Kidney (tissue), 14 donors: ENCODE results near the gene RAB21. TPM values are rescaled to one million over a fixed set of nuclear protein-coding genes. Genes with fewer than 3 reads are reported as not detected.
A peak's percentile ranks its signal among the peaks of the same experiment; 100 is the strongest.

Source experiments
- DNase-seq, 5 donors: peaks; one replicate each; pipeline ENCODE4 v3.0.0-alpha.2; 2013 to 2020
- FAIRE-seq: peaks from 2 replicates; lab custom pipeline; 2012; peaks lifted over from hg19 to GRCh38; lab: Jason Lieb, UNC
- H3K27ac ChIP-seq, 2 donors: one replicate each; pipeline ENCODE4 v1.7.0; 2013; ENCODE audit warnings: low read depth in 2 of 2, low read length in 2 of 2, inconsistent platforms in 1 of 2
- H3K27me3 ChIP-seq: one replicate; pipeline ENCODE4 v1.7.1; 2013; ENCODE audit warnings: low read length, inconsistent platforms; ENCODE audit not compliant: control insufficient read depth, insufficient read depth
- H3K36me3 ChIP-seq, 3 donors: one replicate each; pipeline versions ENCODE4 v1.7.0 to v1.7.1; 2013; ENCODE audit warnings: low read length in 3 of 3, control low read depth in 1 of 3, inconsistent platforms in 1 of 3; ENCODE audit not compliant: insufficient read depth in 3 of 3, control insufficient read depth in 2 of 3
- H3K4me1 ChIP-seq, 3 donors: one replicate each; pipeline versions ENCODE4 v1.7.0 to v1.7.1; 2013; ENCODE audit warnings: low read length in 3 of 3, inconsistent platforms in 1 of 3, low read depth in 1 of 3; ENCODE audit not compliant: control insufficient read depth in 2 of 3, insufficient read depth in 2 of 3
- H3K4me3 ChIP-seq, 3 donors: one replicate each; pipeline versions ENCODE4 v1.7.0 to v1.8.1; 2013; ENCODE audit warnings: low read length in 3 of 3, control low read depth in 1 of 3, inconsistent platforms in 1 of 3
- H3K9ac ChIP-seq, 3 donors: one replicate each; pipeline versions ENCODE4 v1.7.0 to v1.7.1; 2013; ENCODE audit warnings: low read length in 3 of 3, control low read depth in 1 of 3, inconsistent platforms in 1 of 3
- H3K9me3 ChIP-seq, 3 donors: one replicate each; pipeline versions ENCODE4 v1.7.0 to v1.7.1; 2013; ENCODE audit warnings: low read length in 3 of 3, control low read depth in 1 of 3, inconsistent platforms in 1 of 3; ENCODE audit not compliant: control insufficient read depth in 2 of 3, insufficient read depth in 1 of 3
- CTCF ChIP-seq: IDR thresholded peaks from 3 replicates; pipeline ENCODE4 v1.5.1; 2012; ENCODE audit warnings: mild to moderate bottlenecking, moderate library complexity, borderline replicate concordance; ENCODE audit not compliant: insufficient read depth; ENCODE audit errors: extremely low read depth
- intact Hi-C: fragments of 100-400 bp; cut with DNase I; formaldehyde crosslinking; loops from one replicate; pipeline ENCODE4 v1.11.1; 2022
- polyA plus RNA-seq: library from polyadenylated mRNA; stranded (reverse); fragments of 350-450 nt; fragmentation: Illumina TruSeq; extraction: RNeasy Lipid Tissue Mini Kit (QIAGEN cat#74804); gene quantifications from one replicate; pipeline ENCODE4 v1.2.3, GENCODE V29; 2014; ENCODE audit warnings: low read depth, low replicate concordance; ENCODE audit not compliant: insufficient read depth
- total RNA-seq: library from RNA; stranded (reverse); fragmentation: NEBNext Ultra II Directional; extraction: Animal tissue kit (Norgen Biotek cat#: 25700); gene quantifications from one replicate; pipeline ENCODE4 v1.2.1, GENCODE V29; 2021
- donor health status: control.
- donor health status: control.
- donor health status: control.
- donor health status: control.
- donor health status: control.
- donor health status: DM: yes; HTN: yes; CAD: no.
- donor health status: Normal renal cell carcinoma (clear cell type).

RAB21 gene
- total and polyA plus RNA-seq, 2 donors from 2014 or later = 24.5 to 101 TPM

GRCh38 chr12:71780237-71780822, 25.7 kb downstream of the RAB21 start:
- peak; percentile 72 for TF ChIP-seq CTCF
- Histone ChIP-seq H3K27ac (no peak overlapping the region), H3K27me3 (no peaks in the 10 kb centered on the region), H3K9me3 (no peaks in the 10 kb centered on the region), H3K4me3 (no peak overlapping the region), H3K9ac (no peak overlapping the region), H3K36me3 (peaks cover 0 to 6% (median 4%) of the 10 kb centered on the region in 3 donors), H3K4me1 (no peaks in the 10 kb centered on the region)
- intact Hi-C loops = no loop called here
- FAIRE-seq (peak; percentile 81), DNase-seq (peak in 2 of 5 donors; percentile 52 to 62)

- no peaks in the 10 kb centered on the region for H3K4me1 ChIP-seq
- no peak overlapping the region for H3K27ac ChIP-seq
- no peak for FAIRE-seq
- H3K9ac ChIP-seq = no peak overlapping the region
- intact Hi-C loops = no loop called here
- no peaks in the 10 kb centered on the region for H3K9me3 ChIP-seq
- H3K27me3 ChIP-seq = no peaks in the 10 kb centered on the region
- H3K36me3 ChIP-seq = peaks cover 0 to 14% (median 9%) of the 10 kb centered on the region in 3 donors
- no peak overlapping the region for H3K4me3 ChIP-seq
- TF ChIP-seq CTCF = no peak
- DNase-seq = no peak
These were observed 27.4 kb downstream of the RAB21 start for GRCh38 chr12:71782017-71782416.

GRCh38 chr12:71786829-71787228, 32.2 kb downstream of the RAB21 start:
- Histone ChIP-seq H3K9me3 (no peaks in the 10 kb centered on the region), H3K27ac (no peak overlapping the region), H3K4me3 (no peak overlapping the region), H3K27me3 (no peaks in the 10 kb centered on the region), H3K9ac (no peak overlapping the region), H3K36me3 (peaks cover 0 to 9% (median 8%) of the 10 kb centered on the region in 3 donors), H3K4me1 (no peaks in the 10 kb centered on the region)
- FAIRE-seq (no peak), DNase-seq (no peak)
- intact Hi-C loops = no loop called here
- TF ChIP-seq CTCF = no peak
